HG02943 (cell line): ENCODE data around the gene SPCS3.
"Not testable (repeated sequence)": the region's sequence is repeated elsewhere in the genome, so short reads cannot be mapped to it uniquely, and the experiment has no call there.

Experiments used
- ATAC-seq: cut with Tn5 transposase; IDR thresholded peaks from one replicate; pipeline ENCODE4 v1.9.1; 2021; ENCODE audit warnings: mild to moderate bottlenecking, low read depth, moderate library complexity; ENCODE audit not compliant: unreplicated experiment

Gene SPCS3

DNA sequence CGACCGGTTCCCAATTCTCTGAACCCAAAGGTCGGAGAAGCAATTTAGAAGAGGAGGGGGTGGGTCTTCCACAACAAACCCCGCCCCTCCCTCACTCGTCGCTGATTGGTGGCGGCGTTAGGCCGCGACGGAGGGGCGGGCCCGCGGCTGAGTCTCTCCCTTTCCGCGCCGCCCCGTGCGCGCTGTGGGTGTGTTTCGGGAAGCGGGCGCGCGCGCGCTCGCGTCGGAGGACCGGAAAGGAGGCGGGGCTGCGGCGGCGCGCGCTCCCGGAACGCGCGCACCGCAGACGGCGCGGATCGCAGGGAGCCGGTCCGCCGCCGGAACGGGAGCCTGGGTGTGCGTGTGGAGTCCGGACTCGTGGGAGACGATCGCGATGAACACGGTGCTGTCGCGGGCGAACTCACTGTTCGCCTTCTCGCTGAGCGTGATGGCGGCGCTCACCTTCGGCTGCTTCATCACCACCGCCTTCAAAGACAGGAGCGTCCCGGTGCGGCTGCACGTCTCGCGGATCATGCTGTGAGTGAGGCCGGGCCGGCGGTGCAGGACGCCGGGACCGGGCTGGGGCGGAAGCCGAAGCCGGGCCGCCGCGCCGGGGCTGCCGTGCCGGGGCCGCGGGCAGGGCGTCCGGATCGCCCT, at the start of gene SPCS3:
Gene SPCS3 (plus strand): TSS at position 263 of the 636 bp plus-strand sequence. CDS start 111 bp downstream, at position 374.
- peak; percentile 88 for ATAC-seq

DNA sequence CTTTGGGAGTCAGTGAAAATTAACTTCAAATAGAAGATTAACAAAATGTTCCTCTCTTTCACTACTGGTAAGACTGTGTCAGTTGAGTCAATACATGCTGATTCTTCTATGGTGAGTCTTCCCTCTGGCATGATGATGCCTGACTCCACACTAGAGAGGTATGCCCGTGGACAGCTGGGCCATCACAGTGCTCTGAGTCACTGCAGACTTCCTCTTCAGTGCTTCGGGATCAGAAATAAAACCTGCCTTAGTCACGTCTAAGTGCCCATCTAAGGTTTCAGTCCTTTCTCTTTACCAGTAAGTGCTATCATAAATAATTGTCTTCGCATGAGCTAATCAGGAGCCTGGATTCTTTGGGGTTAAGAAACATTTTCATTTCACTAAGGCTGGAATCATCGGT, 49.1 kb upstream of the SPCS3 start:
- no peak for ATAC-seq

DNA sequence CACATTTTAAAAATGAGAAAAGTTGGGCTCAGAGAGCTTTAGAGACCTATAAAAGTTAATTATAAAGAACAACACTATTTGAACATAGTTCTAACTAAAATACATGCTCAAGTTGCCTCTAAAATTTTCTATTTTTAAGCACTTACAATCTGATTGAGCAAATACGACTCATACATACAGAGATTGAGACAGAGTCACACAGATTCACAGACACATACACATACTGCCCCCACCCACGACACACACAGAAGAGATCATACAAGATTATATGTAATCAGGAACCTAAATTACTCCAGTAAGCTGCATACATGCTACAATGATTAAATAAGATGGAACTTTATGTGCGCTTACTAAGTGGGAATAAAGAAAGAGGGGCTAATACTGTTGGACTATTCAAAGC, 48.0 kb upstream of the SPCS3 start:
- ATAC-seq: no peak

DNA sequence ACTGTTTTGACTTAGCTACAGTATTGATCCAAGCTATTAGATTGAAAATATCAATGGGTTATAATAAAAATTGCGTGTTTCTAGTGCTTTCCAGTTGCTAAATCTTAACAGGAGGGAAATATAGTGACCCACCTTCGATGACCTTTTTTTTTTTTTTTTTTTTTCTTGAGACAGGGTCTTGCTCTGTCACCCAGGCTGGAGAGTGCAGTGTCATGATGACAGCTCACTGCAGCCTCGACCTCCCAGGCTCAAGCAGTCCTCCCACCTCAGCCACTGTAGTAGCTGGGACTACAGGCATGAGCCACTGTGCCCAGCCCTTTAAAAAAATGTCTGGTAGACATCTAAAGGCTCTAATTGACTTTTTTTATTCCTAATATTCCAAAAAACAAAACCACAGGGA, 47.0 kb upstream of the SPCS3 start:
- ATAC-seq: no peak

DNA sequence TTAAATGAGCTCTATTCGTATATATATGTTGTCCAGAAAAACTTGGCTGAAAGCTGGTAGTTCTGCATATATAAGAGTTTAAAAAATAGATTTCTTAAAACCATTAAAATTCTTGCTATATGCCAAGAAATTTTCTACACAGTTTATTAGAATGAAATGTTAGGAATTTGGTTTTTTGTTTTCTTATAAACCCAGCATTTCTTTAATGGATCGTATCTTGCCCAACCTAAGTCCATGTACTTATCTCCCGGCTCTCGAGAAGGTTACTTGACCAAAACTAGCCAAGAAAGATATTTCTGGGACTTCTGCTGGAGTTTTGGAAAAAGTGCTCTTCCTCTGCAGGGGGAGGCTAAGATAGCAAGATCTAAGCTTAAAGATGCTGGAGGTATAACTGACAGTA, 46.0 kb upstream of the SPCS3 start:
- no peak for ATAC-seq

DNA sequence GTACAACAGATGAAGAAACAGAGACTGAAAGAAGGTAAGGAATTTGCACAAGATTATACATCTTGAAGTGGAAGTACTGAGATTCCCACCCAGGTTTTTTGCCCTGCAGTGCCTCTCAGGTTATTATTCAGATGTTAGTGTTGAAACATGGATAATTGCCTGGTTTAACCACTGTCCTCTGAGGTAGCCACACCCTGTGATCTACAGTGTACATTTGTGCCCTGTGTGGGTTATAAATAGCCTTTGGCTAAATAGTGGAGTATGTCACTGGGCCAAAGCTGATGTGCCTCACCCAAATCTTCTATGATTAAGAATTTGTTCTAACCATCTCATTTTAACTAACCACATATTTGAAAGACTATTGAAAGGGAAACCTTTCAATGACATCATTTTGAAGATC, 45.3 kb upstream of the SPCS3 start:
- ATAC-seq: no peak

DNA sequence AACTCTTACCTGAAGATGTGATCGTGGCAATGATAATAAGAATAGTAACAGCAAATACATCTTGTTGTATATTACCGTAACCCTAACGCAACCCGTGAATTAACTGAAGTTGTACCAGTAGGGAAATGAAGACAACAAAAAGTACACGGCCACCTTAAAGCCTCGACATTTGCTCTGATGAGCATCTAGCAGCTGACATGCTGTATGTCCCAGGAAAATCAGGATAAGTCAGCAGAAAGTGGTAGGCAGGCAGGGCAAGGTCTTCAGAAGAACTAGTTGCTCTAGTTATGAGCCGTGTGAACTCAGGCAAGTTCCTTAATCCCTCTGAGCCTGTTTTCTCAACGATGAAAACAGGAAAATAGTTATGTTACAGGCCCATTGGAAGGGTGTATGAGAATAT, 43.1 kb upstream of the SPCS3 start:
- ATAC-seq: no peak

DNA sequence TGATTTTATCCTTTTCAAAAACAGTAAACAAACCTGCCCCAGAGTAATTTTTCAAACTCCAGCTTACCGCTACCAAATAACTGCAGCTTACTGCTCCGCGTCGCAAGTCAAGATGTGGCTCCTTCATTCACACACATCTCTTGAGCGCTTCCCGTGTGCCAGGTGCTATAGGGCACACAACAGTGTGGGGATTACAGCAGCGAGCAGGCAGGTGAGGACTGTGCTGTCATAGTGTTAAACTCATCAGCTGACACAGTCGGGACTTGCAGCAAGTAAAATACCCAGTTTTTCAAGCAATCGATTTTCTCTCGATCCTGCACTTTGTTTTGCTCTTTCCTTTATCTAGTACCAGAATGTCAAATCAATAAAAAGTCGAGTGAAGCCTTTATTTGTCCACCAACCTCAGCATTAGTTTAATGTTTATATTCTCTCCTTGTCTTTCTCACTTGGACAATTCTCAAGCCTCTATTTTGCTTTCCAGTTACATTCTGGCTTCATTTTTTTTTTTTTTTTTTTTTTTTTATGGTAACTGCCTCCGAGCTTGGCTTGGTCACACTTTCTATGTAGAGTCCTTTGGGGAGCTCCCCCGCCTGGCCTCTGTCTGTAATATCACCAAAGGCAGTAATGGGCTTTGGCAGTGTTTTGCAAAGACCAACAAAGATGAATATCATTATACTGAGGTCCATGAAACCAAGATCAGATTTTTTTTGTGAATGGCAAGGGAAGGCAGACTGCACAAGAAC, 42.4 kb upstream of the SPCS3 start:
- peak; percentile 78 for ATAC-seq

GRCh38 chr4:176279560-176279959, 40.2 kb upstream of the SPCS3 start:
- ATAC-seq: not testable (repeated sequence)

- no peak for ATAC-seq
These were observed 33.0 kb upstream of the SPCS3 start for GRCh38 chr4:176286728-176287127.

DNA sequence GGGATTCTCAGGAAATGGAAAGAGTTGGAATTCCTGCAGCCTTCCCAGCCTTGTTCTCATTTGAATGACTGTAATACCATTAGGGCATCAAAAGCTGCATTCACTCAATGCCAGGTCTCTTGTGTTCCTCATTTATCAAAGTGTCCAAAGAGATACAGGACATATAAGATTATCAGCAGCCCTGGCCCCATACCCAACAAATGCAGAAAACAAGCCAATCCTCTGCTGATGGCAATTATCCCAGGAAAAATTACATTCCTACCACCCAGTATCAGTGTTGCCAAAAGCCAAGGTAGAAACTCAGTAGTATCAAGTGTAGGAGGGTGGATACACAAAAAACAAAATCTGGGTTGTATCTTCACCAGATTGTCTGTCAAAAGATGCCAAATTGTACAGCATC, 32.2 kb upstream of the SPCS3 start:
- ATAC-seq: no peak

GRCh38 chr4:176288020-176288419, 31.7 kb upstream of the SPCS3 start:
- ATAC-seq: no peak

- ATAC-seq: no peak
These were observed 30.2 kb upstream of the SPCS3 start for GRCh38 chr4:176289561-176289960.

- ATAC-seq: no peak
These were observed 29.2 kb upstream of the SPCS3 start for GRCh38 chr4:176290520-176290919.

GRCh38 chr4:176291748-176292147, 28.0 kb upstream of the SPCS3 start:
- ATAC-seq: no peak

- ATAC-seq: no peak
These were observed 26.8 kb upstream of the SPCS3 start for GRCh38 chr4:176292920-176293319.

DNA sequence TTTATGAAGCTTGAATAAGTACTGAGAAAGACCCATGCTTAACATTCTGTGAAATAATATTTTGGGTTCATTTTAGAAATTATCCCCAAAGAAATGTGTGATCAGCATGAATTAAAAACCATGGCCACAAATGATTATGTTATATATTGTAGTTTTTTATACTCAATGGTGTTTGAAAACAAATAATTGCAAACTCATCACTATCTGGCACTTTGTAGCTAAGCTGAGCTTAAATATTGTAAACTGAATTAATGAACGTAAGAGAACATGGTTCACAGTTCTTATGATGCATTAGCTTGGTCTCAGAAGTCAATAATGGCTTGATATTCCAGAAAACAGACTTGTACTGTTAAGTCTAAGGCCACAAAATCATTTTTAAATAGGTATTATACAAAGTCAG, 26.1 kb upstream of the SPCS3 start:
- ATAC-seq: no peak

DNA sequence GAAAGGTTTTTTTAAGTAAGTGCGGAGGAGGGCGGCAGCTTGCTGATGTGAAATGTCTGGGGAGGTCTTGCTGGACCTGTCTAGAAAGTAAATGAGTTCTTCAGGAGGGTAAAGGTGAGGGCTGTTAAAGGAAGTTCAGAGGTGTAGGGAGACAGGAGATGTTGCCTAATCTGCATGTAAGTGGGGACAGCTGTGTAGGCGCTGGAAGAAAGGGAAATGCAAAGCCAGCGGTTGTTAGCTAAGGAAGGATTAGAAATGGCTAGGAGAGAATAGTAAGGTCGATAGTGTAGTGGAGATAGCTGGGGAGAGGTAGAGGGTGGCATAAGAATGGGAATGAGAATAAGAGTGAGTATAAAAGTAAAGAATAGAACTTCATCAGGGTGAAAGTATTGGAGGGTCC, 23.9 kb upstream of the SPCS3 start:
- ATAC-seq: not testable (repeated sequence)

DNA sequence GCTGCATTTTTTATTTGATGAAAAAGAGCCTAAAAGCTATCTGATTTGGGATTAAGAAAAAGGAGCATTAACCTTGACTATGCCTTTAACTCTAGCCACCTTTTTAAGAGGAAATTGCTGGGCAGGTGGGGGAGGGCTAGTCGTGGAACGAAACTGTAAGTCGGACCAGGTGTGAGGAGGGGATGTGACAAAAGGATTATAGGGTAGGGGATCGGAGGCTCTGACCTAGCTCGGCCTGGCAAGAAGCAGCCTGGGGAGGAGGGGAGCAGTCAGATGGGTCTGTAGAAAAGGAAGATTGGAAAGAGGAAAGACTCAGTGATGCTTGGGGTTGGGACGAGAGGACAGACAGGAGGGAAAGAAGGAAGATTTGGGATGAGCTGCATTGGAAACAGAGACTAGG, 21.1 kb upstream of the SPCS3 start:
- no peak for ATAC-seq

DNA sequence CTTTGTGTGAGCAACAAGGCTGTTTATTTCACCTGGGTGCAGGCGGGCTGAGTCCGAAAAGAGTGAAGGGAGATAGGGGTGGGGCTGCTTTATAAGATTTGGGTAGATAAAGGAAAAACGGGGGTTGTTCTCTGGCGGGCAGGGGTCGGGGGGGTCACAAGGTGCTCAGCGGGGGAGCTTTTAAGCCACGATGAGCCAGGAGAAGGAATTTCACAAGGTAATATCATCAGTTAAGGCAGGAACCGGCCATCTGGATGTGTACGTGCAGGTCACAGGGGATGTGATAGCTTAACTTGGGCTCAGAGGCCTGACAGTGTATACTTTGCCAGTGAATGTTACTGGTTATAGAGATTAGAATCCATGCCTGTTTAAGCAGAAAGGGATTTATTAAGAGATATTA, 19.7 kb upstream of the SPCS3 start:
- no peak for ATAC-seq

- no peak for ATAC-seq
These were observed 19.2 kb upstream of the SPCS3 start for GRCh38 chr4:176300565-176300964.
